ENCODE results near the gene KCNJ6. TPM values are rescaled to one million over a fixed set of nuclear protein-coding genes. Genes with fewer than 3 reads are reported as not detected.
A peak's percentile ranks its signal among the peaks of the same experiment; 100 is the strongest.

The KCNJ6 gene
- total RNA-seq, 1 donor from 2014 or later, result 4.4 TPM

GRCh38 chr21:37907076-37907475, 9.2 kb downstream of the KCNJ6 start:
- no peaks in the 10 kb centered on the region for H3K27me3 Mint-ChIP-seq (ENCODE audit: low read depth)
- DNase-seq (ENCODE audit: low spot score), result no peak
- no peak for TF ChIP-seq CTCF (IDR thresholded peaks at IDR 0.05)
- H3K9me3 Mint-ChIP-seq (ENCODE audit: low read depth), result no peaks in the 10 kb centered on the region
- no peak overlapping the region for H3K27ac Mint-ChIP-seq (ENCODE audit: unreplicated experiment)
- H3K4me3 Mint-ChIP-seq (ENCODE audit: unreplicated experiment), result no peak overlapping the region
- no peaks in the 10 kb centered on the region for H3K36me3 Mint-ChIP-seq (ENCODE audit: low read depth)
- peaks cover 18% of the 10 kb centered on the region for H3K4me1 Mint-ChIP-seq (ENCODE audit: low read depth)

- Mint-ChIP-seq H3K36me3 (ENCODE audit: low read depth) (no peaks in the 10 kb centered on the region), H3K27me3 (ENCODE audit: low read depth) (no peaks in the 10 kb centered on the region), H3K4me1 (ENCODE audit: low read depth) (peaks cover 18% of the 10 kb centered on the region), H3K27ac (ENCODE audit: unreplicated experiment) (no peak overlapping the region), H3K4me3 (ENCODE audit: unreplicated experiment) (no peak overlapping the region), H3K9me3 (ENCODE audit: low read depth) (no peaks in the 10 kb centered on the region)
- TF ChIP-seq CTCF (IDR thresholded peaks at IDR 0.05), result no peak
- no peak for DNase-seq (ENCODE audit: low spot score)
Observed at GRCh38 chr21:37905291-37905690, 11.0 kb downstream of the KCNJ6 start.

- H3K4me1 Mint-ChIP-seq (ENCODE audit: low read depth), result peaks cover 18% of the 10 kb centered on the region
- H3K4me3 Mint-ChIP-seq (ENCODE audit: unreplicated experiment), result no peak overlapping the region
- no peak for TF ChIP-seq CTCF (IDR thresholded peaks at IDR 0.05)
- no peak overlapping the region for H3K27ac Mint-ChIP-seq (ENCODE audit: unreplicated experiment)
- DNase-seq (ENCODE audit: low spot score), result no peak
- H3K9me3 Mint-ChIP-seq (ENCODE audit: low read depth), result no peaks in the 10 kb centered on the region
- no peaks in the 10 kb centered on the region for H3K27me3 Mint-ChIP-seq (ENCODE audit: low read depth)
- no peaks in the 10 kb centered on the region for H3K36me3 Mint-ChIP-seq (ENCODE audit: low read depth)
Observed at GRCh38 chr21:37904856-37905255, 11.4 kb downstream of the KCNJ6 start.

- no peak overlapping the region for H3K27ac Mint-ChIP-seq (ENCODE audit: unreplicated experiment)
- H3K27me3 Mint-ChIP-seq (ENCODE audit: low read depth), result no peaks in the 10 kb centered on the region
- H3K36me3 Mint-ChIP-seq (ENCODE audit: low read depth), result no peaks in the 10 kb centered on the region
- H3K9me3 Mint-ChIP-seq (ENCODE audit: low read depth), result no peaks in the 10 kb centered on the region
- TF ChIP-seq CTCF (IDR thresholded peaks at IDR 0.05), result no peak
- no peak overlapping the region for H3K4me3 Mint-ChIP-seq (ENCODE audit: unreplicated experiment)
- DNase-seq (ENCODE audit: low spot score), result no peak
- H3K4me1 Mint-ChIP-seq (ENCODE audit: low read depth), result peaks cover 23% of the 10 kb centered on the region
Observed at GRCh38 chr21:37903396-37903795, 12.9 kb downstream of the KCNJ6 start.

GRCh38 chr21:37899146-37899545, 17.1 kb downstream of the KCNJ6 start:
- Mint-ChIP-seq H3K36me3 (ENCODE audit: low read depth) (no peaks in the 10 kb centered on the region), H3K4me3 (ENCODE audit: unreplicated experiment) (no peak overlapping the region), H3K9me3 (ENCODE audit: low read depth) (no peaks in the 10 kb centered on the region), H3K27me3 (ENCODE audit: low read depth) (no peaks in the 10 kb centered on the region), H3K4me1 (ENCODE audit: low read depth) (peaks cover 10% of the 10 kb centered on the region), H3K27ac (ENCODE audit: unreplicated experiment) (peak overlapping the region; percentile 23)
- TF ChIP-seq CTCF (IDR thresholded peaks at IDR 0.05), result no peak
- DNase-seq (ENCODE audit: low spot score), result no peak

Measured in chondrocyte (in vitro differentiated cells).